Prostate gland (tissue), 2 donors: Measurements from ENCODE around the gene KIF17.

Source experiments
- POLR2A ChIP-seq: fragments of 450-650 bp; IDR thresholded peaks from one replicate; pipeline ENCODE4 v1.6.1; 2016; ENCODE audit warnings: antibody characterized with exemption, mild to moderate bottlenecking
- POLR2AphosphoS5 ChIP-seq: sonication (generic); formaldehyde crosslinking; IDR thresholded peaks from one replicate; pipeline ENCODE4 v1.6.1; 2017; ENCODE audit warnings: antibody characterized with exemption
- TF ChIP-seq, protein P1 (sequence below), 4 experiments: fragments of 200-600 bp in 2 of 4; fragments of 450-650 bp in 2 of 4; sonication (generic) in 2 of 4; IDR thresholded peaks; 1 replicate in 3 of 4; 2 replicates in 1 of 4; pipeline ENCODE4 v1.5.1; 2016 to 2019; ENCODE audit warnings: antibody characterized with exemption in 4 of 4, mild to moderate bottlenecking in 2 of 4, moderate library complexity in 2 of 4

DNA sequence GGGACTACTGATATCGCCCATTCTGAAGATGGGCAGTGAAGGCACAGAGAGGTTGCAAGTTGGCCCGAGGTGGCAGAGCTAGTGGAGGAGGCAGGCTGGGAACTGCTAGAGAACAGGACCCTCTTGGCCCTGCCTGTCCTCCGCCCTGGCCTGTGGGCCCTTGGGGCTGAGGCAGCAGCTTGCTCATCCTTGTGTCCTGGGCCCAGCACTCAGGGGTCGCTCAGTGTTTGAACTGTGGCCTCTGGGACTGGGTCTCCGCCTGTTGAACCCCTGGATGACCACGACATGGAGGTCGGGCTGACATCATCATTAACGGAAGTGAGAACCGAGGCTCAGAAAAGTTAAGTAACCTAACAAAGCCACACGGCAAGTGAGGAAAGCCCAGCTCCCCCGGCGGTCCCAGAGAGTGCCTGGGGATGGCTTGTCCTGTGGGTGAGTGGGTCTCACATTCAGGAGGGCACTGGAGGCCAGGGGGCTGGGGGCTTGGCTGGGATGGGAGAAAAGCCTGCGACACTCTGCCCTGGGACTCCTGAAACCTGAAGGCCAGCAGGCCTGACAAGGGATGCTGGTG lies 33.7 kb downstream of the KIF17 start:
- TF ChIP-seq, protein P1, sequence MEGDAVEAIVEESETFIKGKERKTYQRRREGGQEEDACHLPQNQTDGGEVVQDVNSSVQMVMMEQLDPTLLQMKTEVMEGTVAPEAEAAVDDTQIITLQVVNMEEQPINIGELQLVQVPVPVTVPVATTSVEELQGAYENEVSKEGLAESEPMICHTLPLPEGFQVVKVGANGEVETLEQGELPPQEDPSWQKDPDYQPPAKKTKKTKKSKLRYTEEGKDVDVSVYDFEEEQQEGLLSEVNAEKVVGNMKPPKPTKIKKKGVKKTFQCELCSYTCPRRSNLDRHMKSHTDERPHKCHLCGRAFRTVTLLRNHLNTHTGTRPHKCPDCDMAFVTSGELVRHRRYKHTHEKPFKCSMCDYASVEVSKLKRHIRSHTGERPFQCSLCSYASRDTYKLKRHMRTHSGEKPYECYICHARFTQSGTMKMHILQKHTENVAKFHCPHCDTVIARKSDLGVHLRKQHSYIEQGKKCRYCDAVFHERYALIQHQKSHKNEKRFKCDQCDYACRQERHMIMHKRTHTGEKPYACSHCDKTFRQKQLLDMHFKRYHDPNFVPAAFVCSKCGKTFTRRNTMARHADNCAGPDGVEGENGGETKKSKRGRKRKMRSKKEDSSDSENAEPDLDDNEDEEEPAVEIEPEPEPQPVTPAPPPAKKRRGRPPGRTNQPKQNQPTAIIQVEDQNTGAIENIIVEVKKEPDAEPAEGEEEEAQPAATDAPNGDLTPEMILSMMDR (IDR thresholded peaks at IDR 0.05): no peak
- TF ChIP-seq POLR2AphosphoS5: no peak
- no peak for TF ChIP-seq POLR2A
